RKO (cell line): ENCODE data around the gene CCHCR1.
A peak's percentile ranks its signal among the peaks of the same experiment; 100 is the strongest.

ENCODE experiments used
- DNase-seq: peaks from one replicate; pipeline ENCODE4 v3.0.0-alpha.2; 2016; ENCODE audit warnings: low spot score

CCHCR1 gene

DNA sequence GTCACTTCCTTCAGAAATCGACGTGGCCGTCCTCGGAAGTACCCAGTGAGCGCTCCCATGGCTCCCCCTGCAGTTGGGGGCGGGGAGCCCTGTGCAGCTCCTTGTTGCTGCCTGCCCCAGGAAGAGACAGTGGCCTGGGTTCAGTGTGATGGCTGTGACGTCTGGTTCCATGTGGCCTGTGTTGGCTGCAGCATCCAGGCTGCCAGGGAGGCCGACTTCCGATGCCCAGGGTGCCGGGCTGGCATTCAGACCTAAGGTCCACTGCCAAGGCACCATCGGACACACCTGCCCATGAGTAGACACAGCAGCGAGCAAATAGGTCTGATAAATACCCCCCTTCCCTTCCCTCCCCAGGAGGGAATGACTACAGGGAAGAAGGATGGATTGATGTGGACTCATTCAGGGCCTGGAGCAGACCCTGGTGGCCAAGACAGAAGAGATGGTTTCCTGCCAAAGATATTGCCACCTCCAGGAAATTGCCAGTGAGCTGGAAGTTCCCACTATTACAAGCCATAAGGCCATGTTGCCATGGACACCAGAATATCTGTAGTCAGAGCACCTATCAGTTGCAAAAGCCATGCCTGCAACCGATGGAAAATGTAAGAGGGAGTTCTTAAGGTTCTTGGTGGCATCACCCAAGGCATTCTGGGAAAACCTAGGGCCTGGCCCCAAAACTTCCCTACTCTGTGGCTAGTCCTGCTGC lies 5.0 kb upstream of the CCHCR1 start:
- DNase-seq = no peak

DNA sequence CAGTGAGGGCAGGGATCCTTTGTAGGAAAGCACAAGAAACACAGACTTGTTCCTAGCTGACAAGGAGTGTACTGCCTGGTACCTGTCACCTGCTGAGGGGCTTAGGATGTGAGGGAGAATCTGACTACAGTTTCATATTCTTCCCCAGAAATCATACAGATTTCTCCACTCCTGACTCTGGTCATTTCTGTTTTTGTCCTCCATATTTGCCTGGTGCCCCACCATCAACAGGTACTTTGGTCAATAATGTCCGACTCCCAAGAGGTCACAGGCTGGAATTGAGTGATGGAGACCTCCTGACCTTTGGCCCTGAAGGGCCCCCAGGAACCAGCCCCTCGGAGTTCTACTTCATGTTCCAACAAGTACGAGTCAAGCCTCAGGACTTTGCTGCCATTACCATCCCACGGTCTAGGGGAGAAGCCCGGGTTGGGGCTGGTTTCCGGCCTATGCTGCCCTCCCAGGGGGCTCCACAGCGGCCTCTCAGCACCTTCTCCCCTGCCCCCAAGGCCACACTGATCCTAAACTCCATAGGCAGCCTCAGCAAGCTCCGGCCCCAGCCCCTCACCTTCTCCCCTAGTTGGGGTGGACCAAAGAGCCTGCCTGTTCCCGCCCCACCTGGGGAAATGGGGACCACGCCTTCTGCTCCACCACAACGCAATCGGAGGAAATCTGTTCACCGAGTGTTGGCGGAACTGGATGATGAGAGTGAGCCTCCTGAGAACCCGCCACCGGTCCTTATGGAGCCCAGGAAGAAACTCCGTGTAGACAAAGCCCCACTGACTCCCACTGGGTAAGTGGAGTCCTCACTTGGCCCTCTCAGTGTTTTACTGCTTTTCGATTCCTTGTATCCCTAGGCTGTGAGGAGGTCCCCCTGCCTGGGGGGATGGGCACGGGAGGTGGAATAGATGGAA lies 3.9 kb upstream of the CCHCR1 start:
- no peak for DNase-seq

DNA sequence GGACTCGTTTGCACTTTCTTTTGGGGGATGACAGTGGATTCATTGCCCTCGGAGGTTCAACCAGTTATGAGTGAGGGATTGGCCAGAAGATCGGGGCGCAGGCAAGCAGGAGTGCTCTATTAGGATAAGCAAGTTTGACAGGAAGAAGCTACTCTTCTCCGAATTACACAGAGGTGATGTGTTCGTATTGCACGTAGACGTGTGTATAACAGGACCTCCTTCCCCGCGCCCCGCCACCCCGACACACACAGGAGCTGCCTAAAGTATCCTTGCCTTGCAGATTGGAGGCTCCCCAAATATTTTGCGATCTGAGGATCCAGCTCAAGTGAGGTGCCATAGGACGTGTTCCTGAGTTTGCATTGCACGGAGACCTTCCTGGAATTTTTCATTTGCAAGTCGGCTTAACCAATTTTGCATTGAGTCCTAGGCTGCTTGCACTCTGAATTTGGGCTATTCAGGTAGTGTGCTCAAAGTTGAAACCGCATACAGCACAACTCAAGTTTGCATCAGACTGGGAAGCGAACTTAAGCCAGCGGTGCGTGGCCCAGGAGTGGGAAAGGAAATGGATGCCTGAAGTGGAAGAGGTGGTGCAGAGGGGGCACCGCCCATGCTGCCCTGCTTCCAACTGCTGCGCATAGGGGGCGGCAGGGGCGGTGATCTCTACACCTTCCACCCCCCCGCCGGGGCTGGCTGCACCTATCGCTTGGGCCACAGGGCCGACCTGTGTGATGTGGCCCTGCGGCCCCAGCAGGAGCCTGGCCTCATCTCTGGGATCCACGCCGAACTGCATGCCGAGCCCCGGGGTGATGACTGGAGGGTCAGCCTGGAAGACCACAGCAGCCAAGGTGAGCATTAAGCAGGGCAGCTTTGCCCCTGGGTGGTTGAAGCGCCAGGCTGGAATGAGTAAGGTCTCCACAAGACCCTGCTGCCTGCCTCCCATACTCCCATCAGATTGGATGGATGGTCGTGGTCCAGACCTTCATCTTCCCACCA lies 1.6 kb upstream of the CCHCR1 start:
- DNase-seq = peak; percentile 68

DNA sequence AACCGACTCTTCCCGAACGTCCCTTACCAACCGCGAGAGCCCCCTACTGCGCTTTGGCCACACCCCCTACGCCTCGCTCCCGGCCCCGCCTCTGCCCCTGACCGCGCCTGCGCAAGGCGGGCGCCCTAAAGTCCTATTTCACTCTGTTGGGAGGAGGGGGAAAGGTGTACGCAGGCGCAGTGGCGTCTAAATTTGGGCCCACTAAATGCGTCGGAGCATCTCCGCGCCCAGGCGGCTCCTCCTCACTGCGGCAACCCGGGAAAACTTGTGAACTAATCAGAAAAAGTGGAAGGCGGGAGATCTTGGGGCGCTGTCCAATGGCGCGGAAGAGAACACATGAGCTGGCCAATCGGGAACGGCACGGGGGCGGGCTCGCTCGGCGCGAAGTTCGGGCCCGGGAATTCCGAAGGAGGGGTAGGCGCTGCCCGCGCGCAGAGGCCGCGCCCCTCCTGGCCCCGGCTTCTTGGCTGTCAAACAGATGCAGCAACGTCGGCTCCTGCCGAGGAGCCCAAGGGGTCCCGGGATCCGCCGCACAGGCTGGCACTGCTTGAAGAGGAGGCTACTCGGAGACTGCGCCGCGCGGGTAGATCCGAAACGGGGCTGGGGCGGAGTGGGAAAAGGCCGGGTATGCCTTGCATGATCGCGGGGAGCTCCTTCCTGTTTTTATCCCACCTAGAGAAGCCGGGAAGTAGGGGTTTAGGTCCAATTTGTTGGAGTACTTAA lies 699 bp upstream of the CCHCR1 start, which contains the start of gene TCF19:
Gene TCF19 (plus strand): TSS at position 450 of the 723 bp plus-strand sequence. CDS start 881 bp downstream, outside the sequence.
- DNase-seq = peak; percentile 99

DNA sequence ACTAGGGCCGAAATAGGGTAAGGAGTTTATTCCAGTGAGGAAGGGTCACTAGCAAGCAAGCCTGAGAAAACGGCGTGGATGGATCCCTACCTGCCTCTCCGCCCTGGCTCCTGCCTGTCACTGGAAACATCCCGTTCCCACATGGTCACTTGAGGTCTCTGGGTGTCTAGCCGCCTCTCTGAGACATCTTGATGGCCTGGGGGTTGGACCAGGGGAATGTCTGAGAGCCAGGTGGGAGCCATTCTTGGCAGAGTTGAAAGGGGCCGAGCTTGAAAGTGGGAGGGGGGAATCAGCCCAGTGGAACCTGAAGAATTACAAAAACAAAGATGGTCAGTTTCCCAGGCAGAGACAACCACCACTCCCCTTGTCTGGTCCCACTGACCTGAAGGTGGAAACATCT lies 961 bp downstream of the CCHCR1 start:
- DNase-seq = no peak

DNA sequence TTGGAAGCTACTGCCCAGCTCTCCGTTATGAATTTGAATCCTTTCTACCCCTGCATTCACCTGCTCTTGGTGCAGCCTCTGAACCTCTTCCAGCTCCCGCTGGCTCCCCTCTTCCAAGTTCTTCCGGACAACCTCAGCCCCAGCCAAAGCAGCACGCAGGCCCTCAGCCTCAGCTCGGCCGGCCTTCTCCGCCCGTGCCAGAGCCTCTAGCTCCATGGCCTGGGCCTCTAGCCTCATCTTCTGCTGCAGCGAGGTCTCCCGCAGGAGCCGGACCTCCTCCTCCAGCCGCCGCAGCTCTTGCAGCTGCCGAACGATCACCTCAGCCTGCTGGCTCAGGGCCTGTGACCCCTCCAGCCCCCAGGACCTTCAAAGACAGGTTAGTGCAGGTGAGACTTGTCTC lies 3.2 kb downstream of the CCHCR1 start:
- no peak for DNase-seq

DNA sequence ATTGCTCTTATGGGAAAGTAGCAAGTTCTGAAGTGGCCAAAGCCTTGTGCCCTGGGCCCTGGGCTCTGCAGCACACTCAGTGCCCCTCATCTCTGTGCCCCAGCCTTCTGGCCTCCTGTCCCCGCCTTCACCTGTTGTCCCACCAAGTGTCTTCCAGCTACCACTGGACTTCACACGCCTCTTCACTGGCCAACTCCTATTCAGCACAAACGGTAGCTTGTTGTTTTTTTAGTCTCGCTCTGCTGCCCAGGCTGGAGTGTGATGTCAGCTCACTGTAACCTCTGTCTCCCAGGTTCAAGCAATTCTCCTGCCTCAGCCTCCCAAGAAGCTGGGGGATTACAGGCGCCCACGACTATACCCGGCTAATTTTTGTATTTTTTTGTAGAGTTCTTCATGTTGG lies 4.8 kb downstream of the CCHCR1 start:
- DNase-seq = no peak

DNA sequence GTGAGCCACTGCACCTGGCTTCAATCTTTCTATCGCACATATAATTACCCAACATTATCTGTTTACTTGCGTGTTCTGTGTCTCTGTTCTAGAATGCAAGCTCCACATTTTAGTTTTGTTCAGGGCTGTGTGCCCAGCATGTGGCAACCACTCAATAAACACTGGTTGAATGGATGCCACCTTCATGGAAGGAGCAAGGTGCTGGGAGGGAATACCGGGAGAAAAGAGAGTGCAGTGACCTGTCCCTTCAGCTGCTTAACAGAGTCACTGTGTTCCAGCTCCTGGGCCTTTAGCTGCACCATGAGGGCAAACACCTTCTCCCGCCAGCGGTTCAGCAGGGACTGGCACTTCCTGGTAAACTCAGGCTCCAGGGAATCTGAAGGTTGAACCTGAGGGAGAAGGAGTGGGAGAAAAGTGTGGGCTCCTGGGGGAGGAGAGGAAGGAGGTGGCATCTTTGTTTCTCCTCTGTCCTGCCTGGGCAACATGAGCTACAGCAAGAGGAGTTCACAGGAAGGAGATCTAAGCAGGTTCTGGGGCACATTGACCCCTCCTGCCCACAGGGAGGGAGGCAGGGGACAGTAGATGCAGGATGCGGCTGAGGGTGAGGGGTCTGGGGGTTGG lies 7.7 kb downstream of the CCHCR1 start:
- no peak for DNase-seq

DNA sequence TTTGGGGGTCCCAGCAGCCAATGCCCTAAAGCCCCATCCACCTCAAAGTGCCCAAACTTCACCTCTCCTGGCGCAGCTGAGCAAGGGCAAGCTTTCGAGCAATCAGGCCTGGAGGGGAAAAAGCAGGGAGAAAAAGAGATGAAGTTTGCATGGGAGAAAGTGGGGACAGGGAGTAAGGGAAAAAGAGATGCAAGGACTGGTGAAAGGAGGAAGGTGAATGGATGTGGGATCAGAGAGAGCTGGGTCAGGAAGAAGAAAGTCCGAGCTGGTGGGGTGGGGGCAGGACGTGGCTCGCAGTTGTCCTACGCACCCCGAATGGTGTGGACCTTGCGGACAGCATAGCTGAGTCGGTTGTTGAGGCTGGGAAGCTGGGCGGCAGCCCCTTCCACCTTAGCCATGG lies 12.2 kb downstream of the CCHCR1 start:
- DNase-seq = no peak

DNA sequence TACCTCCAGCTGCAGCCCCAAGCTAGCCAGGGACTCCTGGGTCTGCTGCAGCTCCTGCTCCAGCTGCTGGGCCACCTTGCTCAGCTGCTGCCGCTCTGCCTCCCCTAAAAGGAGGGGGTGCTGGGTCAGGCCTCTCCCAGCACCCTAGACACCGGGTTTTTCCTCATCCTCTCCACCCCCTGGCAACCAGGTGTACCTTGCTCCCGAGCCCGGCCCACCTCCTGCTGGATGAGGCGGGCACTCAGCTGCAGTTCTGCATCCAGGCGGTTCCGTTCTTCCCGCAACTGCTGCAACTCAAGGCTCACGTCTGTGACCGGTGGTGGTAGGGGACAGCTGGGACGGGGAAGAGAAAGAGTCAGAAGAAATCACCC lies 12.6 kb downstream of the CCHCR1 start:
- DNase-seq = no peak

DNA sequence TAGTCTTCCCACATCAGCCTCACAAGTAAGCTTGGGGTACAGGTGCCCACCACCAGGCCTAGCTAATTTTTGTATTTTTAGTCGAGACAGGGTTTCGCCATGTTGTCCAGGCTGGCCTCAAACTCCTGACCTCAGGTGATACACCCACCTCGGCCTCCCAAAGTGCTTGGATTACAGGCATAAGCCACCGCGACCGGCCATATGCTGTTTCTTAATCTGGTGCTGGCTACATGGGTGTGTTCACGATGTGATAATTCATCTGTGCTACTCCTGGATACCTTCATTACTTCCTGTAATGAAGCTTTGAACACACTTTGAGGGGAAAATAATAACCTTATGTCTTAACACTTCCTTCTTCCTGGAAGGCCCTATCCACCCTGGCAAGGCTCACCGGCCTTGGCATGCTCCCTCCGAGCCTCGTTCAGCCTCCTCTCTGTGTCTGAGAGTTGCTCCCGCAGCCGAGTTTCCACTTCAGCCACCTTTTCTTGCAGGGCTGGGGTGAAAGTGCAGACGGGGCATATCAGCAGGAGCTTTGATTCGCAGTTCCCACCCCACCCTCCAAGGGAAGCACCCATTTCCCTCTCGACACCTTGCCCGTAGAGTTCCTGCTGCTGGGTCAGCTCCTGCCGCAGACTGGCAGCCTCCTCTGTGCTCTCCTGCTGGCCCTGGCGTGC lies 13.2 kb downstream of the CCHCR1 start:
- no peak for DNase-seq

DNA sequence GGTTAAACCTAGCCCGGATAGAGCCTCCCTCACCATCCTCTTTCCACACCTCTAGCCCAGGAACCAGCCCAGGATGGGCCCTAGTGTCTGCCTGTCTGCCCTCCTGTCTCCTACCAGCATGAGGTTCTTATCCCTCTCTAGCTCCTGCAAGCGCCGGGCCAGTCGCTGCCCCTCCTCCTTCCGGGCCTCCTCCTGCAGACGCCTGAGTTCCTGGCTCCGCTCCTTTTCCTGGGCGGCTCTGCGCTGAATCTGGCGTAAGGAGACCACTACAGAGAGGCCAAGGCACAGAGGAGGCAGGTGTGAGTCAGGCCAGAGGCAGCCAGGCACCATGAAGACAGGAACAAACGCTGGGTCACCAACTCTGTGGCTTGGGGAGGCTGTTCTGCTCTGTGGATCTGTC lies 14.5 kb downstream of the CCHCR1 start:
- DNase-seq = no peak

DNA sequence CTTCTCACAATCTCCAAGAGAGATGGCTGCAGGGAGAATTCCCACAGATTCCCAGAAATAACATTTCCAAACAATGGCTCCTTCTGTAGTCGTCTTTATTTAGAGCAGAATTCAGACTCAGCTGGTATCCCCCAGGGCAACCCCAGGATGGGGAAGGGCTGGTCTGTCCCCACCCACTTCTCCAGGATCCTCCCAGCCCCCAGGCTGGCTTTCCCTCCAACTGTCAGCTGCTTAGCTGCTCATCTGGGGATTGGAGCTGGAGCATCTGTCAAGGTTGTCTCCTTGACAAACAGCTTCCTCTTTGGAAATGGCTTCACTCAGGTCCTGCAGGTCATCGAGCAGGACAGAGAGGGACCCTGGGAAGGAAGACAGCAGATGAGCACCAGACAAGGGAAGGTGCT lies 15.2 kb downstream of the CCHCR1 start:
- DNase-seq = no peak

DNA sequence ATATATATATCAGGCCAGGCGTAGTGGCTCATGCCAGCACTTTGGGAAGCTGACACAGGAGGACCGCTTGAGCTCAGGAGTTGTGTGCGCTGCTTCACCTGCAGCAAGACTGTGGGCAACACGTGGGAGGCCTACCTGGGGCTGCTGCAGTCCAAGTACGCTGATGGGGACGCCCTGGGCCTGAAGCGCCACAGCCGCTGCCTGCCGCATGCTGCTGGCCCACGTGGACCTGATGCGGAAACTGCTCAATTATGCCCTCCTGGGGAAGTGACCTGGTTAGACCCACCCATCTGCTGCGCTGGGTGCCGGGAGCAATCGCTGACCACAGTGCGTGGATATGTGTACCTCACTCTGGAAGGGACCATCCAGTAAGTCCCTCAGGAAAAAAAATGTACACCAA lies 17.0 kb downstream of the CCHCR1 start:
- no peak for DNase-seq

DNA sequence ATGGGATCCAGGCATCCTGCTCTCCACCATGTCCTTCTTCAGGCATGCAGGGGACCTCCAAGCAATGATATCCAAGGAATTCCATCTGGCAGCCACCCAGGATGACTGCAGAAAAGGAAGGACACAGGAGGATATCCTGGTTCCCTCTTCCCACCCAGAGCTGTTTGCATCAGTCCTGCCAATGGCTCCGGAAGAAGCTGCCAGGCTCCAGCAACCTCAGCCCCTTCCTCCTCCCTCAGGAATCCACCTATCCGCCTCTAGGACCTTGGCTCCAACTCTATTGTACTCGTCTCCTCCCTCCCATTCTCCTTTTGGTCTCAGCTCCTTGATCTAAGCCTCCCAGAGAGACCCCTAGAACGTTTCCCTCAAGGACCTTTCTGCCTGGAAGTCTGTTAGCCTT lies 18.0 kb downstream of the CCHCR1 start:
- DNase-seq = no peak

DNA sequence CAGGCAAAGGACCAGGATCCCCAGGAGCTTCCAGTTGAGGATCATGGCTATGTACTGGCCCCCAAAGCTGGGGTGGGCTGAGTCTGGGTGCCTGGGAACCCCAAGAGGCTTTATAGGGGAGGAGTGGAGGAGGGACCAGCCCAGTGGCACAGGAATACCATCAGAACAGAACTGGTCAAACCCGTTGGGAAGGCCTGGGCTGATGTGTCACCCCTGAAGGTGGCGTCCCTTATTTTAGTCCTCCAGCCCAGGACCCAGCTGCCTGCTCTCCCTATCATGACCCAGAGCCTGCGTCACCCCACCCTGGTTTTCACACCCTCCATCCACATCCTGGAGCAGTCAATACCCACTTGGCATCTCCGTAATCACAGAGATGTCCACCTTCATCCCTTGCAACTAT lies 18.6 kb downstream of the CCHCR1 start, which contains the start of gene PSORS1C2:
Gene PSORS1C2 (minus strand): TSS at position 85 of the 400 bp plus-strand sequence. CDS start 40 bp downstream, at position 45.
- DNase-seq = no peak

DNA sequence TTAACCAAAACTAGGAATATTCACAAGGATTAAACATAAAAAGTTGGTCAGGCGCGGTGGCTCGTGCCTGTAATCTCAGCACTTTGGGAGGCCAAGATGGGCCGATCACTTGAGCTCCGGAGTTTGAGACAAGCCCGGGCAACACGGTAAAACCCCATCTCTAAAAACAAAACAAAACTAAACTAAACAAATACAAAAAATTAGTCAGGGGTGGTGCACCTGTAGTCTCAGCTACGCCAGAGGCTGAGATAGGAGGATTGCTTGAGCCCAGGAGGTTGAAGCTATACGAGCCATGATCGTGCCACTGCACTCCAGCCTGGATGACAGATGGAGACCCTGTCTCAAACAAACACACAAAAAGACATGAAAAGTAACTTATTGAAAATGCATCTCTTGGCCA lies 21.9 kb downstream of the CCHCR1 start:
- DNase-seq = no peak

DNA sequence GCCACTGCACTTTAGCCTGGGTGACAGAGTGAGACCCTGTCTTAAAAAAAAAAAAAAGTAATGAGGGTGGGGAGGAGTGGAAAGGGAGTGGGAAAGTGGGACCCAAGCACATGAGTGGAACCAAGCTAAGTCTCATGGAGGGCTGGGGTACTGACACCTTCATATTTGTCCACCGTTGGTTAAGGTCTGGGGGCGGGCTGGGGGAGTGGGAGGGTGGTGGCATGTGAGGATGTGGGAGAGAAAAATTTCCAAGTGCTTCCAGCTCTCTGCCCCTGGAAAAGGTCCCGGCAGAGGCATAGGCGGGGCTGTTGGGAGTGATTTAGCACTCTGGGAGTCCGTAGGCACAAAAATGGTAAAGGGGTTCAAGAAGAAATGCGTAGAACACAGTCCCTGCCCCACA lies 24.8 kb downstream of the CCHCR1 start:
- no peak for DNase-seq

DNA sequence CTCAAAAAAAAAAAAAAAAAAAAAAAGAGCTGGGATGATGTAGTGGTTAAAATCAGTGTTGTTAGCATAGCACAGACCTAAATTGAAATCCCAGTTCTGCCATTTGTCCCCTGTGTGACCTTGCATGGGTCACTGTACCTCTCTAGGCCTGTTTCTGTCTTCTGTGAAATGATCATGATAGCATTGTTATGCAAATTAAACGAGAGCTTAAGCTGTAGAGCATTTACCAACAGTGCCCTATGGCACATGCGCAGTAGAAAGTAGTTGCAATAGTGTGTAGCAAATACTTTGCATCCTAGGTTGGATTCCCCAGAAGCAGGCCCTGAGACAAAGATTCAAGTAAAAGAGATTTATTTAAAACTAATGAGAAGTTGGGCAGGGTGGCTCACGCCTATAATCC lies 26.0 kb downstream of the CCHCR1 start:
- DNase-seq = no peak

DNA sequence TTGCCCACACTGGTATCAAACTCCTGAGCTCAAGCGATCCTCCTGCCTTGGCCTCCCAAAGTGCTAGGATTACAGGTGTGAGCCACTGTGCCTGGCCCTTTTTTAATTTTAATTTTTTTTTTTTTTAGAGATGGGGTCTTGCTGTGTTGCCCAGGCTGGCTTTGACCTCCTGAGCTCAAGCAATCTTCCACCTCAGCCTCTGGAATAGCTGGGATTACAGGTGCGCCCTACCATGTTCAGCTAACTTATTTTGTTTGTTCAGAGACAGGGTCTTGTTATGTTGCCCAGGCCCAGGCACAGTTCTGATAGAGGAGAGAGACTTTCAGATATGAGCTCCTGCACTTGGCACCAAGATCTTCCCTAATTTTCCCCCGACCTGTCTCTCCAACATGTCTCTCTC lies 26.9 kb downstream of the CCHCR1 start:
- DNase-seq = no peak
